Middle frontal gyrus (tissue), 1 donor: ENCODE measurements around the gene MPHOSPH10.
A peak's percentile ranks its signal among the peaks of the same experiment; 100 is the strongest.
"Not testable (repeated sequence)": the region's sequence is repeated elsewhere in the genome, so short reads cannot be mapped to it uniquely, and the experiment has no call there.

Source experiments
- DNase-seq: peaks from one replicate; pipeline ENCODE4 v3.0.0-alpha.2; 2015; ENCODE audit warnings: low spot score; ENCODE audit errors: extremely low spot score

Gene MPHOSPH10, protein sequence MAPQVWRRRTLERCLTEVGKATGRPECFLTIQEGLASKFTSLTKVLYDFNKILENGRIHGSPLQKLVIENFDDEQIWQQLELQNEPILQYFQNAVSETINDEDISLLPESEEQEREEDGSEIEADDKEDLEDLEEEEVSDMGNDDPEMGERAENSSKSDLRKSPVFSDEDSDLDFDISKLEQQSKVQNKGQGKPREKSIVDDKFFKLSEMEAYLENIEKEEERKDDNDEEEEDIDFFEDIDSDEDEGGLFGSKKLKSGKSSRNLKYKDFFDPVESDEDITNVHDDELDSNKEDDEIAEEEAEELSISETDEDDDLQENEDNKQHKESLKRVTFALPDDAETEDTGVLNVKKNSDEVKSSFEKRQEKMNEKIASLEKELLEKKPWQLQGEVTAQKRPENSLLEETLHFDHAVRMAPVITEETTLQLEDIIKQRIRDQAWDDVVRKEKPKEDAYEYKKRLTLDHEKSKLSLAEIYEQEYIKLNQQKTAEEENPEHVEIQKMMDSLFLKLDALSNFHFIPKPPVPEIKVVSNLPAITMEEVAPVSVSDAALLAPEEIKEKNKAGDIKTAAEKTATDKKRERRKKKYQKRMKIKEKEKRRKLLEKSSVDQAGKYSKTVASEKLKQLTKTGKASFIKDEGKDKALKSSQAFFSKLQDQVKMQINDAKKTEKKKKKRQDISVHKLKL

DNA sequence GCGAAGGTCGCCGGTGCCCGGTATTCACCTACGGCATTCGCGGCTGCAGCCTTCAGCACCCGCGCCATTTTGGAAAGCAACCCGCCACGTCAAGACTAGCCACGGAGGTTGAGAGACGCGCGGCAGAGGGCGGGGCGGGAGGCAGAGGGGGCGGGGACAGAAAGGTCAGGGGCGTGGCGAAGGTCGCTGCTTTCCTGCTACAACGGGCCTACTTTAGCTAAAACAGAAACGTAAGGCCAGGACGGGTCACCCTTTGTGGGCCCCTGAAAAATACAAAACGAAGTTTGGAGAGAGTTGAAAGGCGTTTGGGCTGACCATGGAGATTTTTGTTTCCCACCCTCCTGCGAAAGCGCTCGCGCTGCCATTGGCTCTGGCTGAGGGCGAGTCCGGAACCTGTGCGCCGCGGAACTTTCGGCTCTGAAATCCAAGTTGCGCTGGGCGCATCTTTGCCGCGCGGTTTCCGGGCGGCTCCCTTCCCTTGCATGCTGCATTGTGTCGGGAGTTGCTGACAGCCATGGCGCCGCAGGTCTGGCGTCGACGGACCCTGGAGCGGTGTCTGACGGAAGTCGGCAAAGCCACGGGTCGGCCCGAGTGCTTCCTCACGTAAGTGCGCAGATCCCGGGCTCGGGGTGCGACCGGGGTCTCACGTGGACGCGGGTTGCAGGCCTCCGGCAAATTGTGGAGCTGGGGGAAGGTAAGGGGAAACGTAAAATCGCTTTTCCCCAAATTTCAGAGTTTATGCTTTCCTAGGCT, at the start of gene MPHOSPH10, which contains the start of gene MCEE:
Gene MPHOSPH10 (plus strand): TSS at position 483 of the 753 bp plus-strand sequence. CDS start 32 bp downstream, at position 515.
Gene MCEE (minus strand): TSS at position 78 of the 753 bp plus-strand sequence. CDS start 10 bp downstream, at position 68.
- DNase-seq: peak; percentile 93

GRCh38 chr2:71082402-71083252, 47.8 kb upstream of the MPHOSPH10 start:
- DNase-seq: no peak

GRCh38 chr2:71083297-71083696, 47.1 kb upstream of the MPHOSPH10 start:
- DNase-seq: not testable (repeated sequence)

DNA sequence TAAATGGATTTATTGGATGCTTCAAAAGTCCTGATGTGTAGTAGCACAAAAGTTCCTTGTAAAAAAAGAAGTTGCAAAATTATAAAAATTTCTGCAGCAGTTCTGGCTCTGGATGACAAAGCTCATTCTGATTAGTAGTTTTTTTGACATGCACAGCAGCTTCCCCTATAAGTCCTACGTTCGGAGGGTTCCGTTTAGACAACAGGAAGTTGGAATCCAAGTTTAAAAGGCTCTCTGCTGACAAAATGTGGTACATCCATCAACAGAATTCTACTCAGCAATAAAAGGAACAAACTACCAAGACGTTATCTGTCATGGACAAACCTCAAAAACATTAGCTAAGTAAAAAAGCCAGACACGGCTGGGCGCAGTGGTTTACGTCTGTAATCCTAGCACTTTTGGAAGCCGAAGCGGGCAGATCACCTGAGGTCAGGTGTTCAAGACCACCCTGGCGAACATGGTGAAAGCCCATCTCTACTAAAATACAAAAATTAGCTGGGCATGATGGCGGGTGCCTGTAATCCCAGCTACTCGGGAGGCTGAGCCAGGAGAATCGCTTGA, 46.6 kb upstream of the MPHOSPH10 start:
- DNase-seq: not testable (repeated sequence)

GRCh38 chr2:71085325-71086003, 45.0 kb upstream of the MPHOSPH10 start:
- not testable (repeated sequence) for DNase-seq

DNA sequence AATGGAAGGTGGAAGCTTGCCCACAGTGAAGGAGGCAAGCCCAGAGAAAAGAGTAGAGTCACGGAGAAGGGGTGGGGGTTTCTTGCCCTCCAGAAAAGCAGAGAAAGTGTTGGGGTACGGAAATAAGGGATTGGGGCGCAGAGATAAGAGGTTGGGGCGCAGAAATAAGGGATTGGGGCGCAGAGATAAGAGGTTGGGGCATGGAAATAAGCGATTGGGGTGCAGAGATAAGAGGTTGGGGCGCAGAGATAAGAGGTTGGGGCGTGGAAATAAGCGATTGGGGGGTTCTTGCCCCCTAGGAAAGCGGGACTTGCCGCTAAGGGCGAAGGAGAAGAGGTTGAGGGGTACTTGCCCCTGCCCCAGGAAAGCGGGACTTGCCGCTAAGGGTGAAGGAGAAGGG, 41.0 kb upstream of the MPHOSPH10 start:
- not testable (repeated sequence) for DNase-seq

GRCh38 chr2:71091808-71092207, 38.6 kb upstream of the MPHOSPH10 start:
- DNase-seq: not testable (repeated sequence)

GRCh38 chr2:71092491-71093260, 37.8 kb upstream of the MPHOSPH10 start:
- DNase-seq: not testable (repeated sequence)

GRCh38 chr2:71100195-71100964, 30.1 kb upstream of the MPHOSPH10 start:
- no peak for DNase-seq

DNA sequence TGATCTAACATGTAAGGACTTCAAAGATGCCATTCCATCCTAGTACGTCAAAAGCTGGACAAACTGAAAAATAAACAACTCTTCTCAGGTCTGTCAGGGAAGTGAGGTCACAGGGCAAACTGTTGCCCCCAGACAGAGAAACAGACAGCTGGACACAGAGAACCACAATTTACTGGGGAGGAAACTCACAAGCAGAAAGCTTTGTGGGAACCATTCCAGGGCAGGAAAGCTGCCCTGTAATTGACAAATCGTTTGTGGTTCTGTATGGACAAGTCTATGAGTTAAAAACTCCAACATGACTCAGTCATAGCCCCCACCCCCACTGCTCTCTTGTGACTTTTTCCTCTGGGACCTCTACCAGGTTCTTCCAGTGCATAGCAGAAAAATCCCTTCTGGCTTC, 28.8 kb upstream of the MPHOSPH10 start:
- DNase-seq: no peak

DNA sequence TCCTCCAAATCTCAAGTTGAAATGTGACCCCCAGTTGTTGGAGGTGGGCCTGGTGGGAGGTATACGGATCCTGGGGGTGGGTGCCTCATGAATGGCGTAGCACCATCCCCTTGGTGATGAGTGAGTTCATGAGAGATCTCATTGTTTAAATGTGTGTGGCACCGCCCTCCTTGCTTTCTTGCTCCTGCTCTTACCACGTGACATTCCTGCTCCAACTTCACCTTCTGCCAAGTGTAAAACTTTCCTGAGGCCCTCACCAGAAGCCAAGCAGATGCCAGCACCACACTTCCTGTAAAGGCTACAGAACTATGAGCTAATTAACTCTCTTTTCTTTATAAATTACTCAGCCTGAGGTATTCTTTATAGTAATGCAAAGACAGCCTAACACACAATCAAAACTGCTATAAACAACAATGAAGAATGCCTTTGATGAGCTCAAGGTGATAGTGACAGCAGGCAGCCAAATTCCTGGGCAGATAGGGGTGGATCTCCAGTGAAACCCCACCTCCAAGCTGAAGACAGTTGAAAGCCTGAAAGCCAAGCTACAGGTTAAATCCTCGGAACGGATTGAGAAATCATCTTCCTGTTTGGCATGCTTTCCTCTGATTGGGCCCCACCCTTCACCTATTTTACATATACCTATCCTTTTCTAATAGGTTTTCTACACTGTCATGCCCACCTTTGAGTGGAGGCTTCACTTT, 27.3 kb upstream of the MPHOSPH10 start:
- no peak for DNase-seq

DNA sequence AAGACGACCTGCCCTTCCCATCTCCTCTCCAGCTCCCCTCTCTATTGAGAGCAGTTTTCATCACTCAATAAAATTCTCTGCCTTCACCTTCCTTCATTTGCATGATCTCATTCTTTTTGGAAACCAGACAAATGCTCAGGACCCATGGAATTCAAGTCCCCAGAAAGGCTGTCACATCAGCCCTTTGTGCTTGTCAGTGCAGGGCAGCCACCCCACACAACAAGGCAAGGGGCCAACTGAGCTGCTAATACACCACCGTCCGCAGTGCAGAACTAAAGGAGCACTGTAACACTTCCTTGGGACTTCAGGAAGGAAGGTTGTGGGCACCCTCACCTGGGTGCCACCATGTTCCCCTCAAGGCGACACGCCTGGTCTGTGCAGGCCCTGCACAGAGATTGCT, 26.6 kb upstream of the MPHOSPH10 start:
- no peak for DNase-seq

- not testable (repeated sequence) for DNase-seq
Measured at GRCh38 chr2:71106463-71106862, 24.0 kb upstream of the MPHOSPH10 start.

GRCh38 chr2:71108091-71108490, 22.3 kb upstream of the MPHOSPH10 start:
- no peak for DNase-seq

- DNase-seq: no peak
Measured at GRCh38 chr2:71113843-71114242, 16.6 kb upstream of the MPHOSPH10 start.

DNA sequence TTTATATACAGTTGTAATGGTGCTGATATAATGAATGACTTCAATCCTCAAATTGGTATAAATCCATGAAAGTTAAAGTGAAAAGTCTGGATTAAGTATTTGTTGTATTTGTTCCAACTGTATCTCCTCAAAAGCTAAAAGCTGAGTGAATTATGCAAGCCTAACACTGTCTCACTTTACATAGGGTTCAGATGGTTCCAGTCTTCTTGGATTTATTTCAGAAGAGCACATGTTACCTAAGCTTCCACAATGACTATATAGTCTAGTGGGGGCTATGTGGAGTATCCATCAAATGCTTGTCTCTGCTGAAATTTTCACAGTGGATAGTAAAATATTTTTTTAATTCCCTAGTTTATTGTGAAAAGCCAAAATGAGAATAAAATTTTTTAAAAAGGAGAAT, 13.4 kb upstream of the MPHOSPH10 start:
- DNase-seq: no peak

- no peak for DNase-seq
Measured at GRCh38 chr2:71120195-71120594, 10.2 kb upstream of the MPHOSPH10 start.

DNA sequence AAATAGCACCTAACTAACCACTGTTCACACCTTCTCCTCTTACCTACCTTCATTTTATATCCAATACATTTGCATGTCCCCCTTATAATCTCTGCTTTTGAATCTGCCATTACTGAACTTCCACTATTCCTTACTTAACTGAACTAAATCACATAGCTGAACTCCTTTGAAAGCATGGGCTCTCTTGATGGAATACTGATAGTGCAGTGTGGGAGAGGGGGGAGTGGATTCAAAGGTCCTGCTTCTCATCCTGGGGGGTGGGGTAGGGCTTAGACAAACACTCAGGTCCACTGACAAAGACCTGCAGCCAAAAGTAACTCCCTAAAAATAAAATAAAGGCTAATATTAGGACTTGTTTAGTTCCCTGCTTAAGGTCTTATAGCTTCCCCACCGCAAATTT, 9.0 kb upstream of the MPHOSPH10 start:
- no peak for DNase-seq
